Neural cell (in vitro differentiated cells): ENCODE results near the gene SPEM3.

Experiments used
- CTCF ChIP-seq: fragments of 450-650 bp; IDR thresholded peaks from 2 replicates; pipeline ENCODE4 v1.5.1; 2014; ENCODE audit warnings: antibody characterized with exemption, mild to moderate bottlenecking, moderate library complexity; ENCODE audit not compliant: poor library complexity, severe bottlenecking
- POLR2AphosphoS5 ChIP-seq: IDR thresholded peaks from 2 replicates; pipeline ENCODE4 v1.6.1; 2012

- no peak for TF ChIP-seq POLR2AphosphoS5
- TF ChIP-seq CTCF, result no peak
Observed at GRCh38 chr17:7409716-7410115, 18.9 kb upstream of the SPEM3 start.
